DND-41 (cell line): Measurements from ENCODE around the gene SPEG.

Experiments
- EZH2 ChIP-seq: IDR thresholded peaks from 3 replicates; pipeline ENCODE4 v1.6.1; 2012; ENCODE audit warnings: borderline replicate concordance, low read depth, mild to moderate bottlenecking, moderate library complexity, low read length, inconsistent platforms; ENCODE audit not compliant: severe bottlenecking
- TF ChIP-seq, protein P1 (sequence below): IDR thresholded peaks from 2 replicates; pipeline ENCODE4 v1.5.1; 2012; ENCODE audit warnings: borderline replicate concordance, low read length, moderate library complexity, mild to moderate bottlenecking; ENCODE audit not compliant: poor library complexity, severe bottlenecking; ENCODE audit errors: extremely low read depth

DNA sequence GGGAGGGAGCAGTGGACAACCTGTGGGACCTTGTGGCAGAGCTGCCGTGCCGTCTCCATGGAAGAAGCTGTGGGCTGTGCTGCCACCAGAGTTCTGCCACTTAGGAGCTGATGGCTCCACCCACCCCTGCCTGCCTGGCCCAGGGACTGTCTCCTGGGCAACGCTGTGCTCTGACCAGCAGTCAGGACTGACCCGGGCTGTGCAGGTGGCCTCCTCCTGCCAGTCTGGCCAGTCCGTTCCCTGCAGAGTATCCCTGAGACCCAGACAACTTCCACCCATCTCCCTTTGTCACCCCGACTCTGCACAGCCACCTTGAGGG lies 92.4 kb downstream of the SPEG start:
- TF ChIP-seq, protein P1, sequence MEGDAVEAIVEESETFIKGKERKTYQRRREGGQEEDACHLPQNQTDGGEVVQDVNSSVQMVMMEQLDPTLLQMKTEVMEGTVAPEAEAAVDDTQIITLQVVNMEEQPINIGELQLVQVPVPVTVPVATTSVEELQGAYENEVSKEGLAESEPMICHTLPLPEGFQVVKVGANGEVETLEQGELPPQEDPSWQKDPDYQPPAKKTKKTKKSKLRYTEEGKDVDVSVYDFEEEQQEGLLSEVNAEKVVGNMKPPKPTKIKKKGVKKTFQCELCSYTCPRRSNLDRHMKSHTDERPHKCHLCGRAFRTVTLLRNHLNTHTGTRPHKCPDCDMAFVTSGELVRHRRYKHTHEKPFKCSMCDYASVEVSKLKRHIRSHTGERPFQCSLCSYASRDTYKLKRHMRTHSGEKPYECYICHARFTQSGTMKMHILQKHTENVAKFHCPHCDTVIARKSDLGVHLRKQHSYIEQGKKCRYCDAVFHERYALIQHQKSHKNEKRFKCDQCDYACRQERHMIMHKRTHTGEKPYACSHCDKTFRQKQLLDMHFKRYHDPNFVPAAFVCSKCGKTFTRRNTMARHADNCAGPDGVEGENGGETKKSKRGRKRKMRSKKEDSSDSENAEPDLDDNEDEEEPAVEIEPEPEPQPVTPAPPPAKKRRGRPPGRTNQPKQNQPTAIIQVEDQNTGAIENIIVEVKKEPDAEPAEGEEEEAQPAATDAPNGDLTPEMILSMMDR = no peak
- TF ChIP-seq EZH2 = no peak
